ENCODE results near the gene PIK3AP1. TPM values are rescaled to one million over a fixed set of nuclear protein-coding genes. Genes with fewer than 3 reads are reported as not detected.

PIK3AP1 gene
- total and polyA plus RNA-seq, 2 of the 8 experiments (the other 6 are each of a cell fraction or from before 2014, with no cell fraction given): 1.9 to 4.5 TPM

DNA sequence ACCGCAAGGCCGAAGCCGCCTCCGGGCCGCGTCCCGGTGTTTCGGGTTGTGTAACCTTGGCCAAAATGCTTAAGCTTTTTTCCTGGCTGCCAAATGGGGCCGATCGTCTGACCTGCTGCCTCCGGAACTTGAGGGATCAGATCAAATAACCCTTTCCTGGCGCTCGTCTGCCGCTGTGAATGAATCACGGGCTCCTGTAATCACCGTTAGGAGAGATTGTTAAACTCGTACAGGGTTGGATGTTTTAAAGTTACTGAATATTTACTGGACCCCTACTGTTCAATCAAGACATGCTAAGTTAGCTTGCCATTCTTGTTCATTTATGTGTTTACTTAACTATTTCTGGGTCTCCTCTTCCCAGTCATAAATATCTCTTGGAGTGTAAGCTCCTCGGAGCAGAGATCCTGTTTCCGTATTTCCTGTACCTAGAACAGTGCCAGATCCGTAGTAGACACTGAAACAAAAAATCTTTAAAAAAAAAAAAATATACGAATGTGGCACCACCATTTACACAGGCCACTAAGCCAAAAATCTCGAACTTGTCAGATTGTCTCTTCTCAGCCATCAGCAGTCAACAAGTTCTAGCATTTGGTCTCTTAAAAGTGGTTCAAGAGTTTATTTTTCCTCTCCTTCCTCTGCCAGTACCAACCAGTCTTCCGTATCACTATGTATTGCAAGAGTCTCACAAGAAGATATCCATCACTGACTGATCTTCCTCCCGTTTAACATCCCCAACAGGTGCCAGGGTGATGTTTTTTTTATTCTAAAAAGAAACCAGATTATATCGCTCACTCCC is 132.9 kb downstream of the PIK3AP1 start:
- H3K18ac ChIP-seq (ENCODE audit: extremely low read depth, low read length): peak overlapping the region; percentile 78; the same call in 1 of the 2 replicates
- H4K20me1 ChIP-seq (replicated peaks in 1 of 2; ENCODE audit: control insufficient read depth in 1 of 2, insufficient read depth in 2 of 2, low read length in 2 of 2): peaks cover 4 to 7% of the 10 kb centered on the region in 2 experiments
- no peaks in the 10 kb centered on the region for H3K9me3 ChIP-seq (ENCODE audit: insufficient read depth in 2 of 2, low read depth in 1 of 2, low read length in 1 of 2)
- H3K4ac ChIP-seq (replicated peaks; ENCODE audit: insufficient read length, low read depth, low read length): no peak overlapping the region
- no peak overlapping the region for H2BK15ac ChIP-seq (ENCODE audit: low read length)
- H3K4me3 ChIP-seq (ENCODE audit: extremely low read depth in 1 of 4, insufficient read depth in 2 of 4, low read depth in 3 of 4, low read length in 4 of 4): peak overlapping the region; percentile 76 to 96 (median 86)
- H3K23me2 ChIP-seq (ENCODE audit: low read depth, low read length): peaks cover 4% of the 10 kb centered on the region
- H2BK5ac ChIP-seq (ENCODE audit: low read depth, low read length): 0 out of 2 replicates have a peak overlapping the region, but pooled peaks have one; percentile 60
- DNase-seq (ENCODE audit: low read depth in 1 of 2, low spot score in 2 of 2): no peak
- H3K23ac ChIP-seq (ENCODE audit: insufficient read length): no peak overlapping the region
- H3K9ac ChIP-seq (replicated peaks in 1 of 4; ENCODE audit: extremely low read depth in 1 of 4, low read depth in 3 of 4, low read length in 3 of 4): peak overlapping the region; percentile 80 to 98 (median 94)
- FAIRE-seq: no peak
- TF ChIP-seq TAF7 (optimal IDR thresholded peaks at IDR 0.05; ENCODE audit: borderline replicate concordance, low read depth, low read length) (peak; percentile 1), NRF1 (IDR thresholded peaks at IDR 0.05; ENCODE audit: low read depth, low read length) (no peak), ASH2L (IDR thresholded peaks at IDR 0.05; ENCODE audit: low read length) (peak; percentile 22), CEBPB (IDR thresholded peaks at IDR 0.05; ENCODE audit: low read depth, low read length) (no peak), RNF2 (IDR thresholded peaks at IDR 0.05; ENCODE audit: borderline replicate concordance, low read depth, low read length, missing control alignments, poor library complexity, severe bottlenecking) (no peak), SP2 (IDR thresholded peaks at IDR 0.05; ENCODE audit: low read length) (no peak), EP300 (IDR thresholded peaks at IDR 0.05; ENCODE audit: borderline replicate concordance in 1 of 2, low read depth in 2 of 2, low read length in 2 of 2) (no peak), ATF3 (IDR thresholded peaks at IDR 0.05; ENCODE audit: insufficient read depth, low read depth, low read length) (no peak)
- no peak overlapping the region for H2AK5ac ChIP-seq (ENCODE audit: low read depth, low read length)
- H3K79me1 ChIP-seq (ENCODE audit: low read depth, low read length): no peaks in the 10 kb centered on the region
- H4K91ac ChIP-seq (replicated peaks; ENCODE audit: insufficient read length, low read length): peak overlapping the region; percentile 2
- H3K79me2 ChIP-seq (ENCODE audit: control insufficient read depth in 1 of 2, insufficient read depth in 2 of 2, low read length in 2 of 2): peaks cover 11 to 41% of the 10 kb centered on the region in 2 experiments
- peak overlapping the region; percentile 96 for H3K27ac ChIP-seq (ENCODE audit: low read depth, low read length)
- no peak overlapping the region for H2BK12ac ChIP-seq (ENCODE audit: low read depth, low read length)
- H3K14ac ChIP-seq (ENCODE audit: insufficient read length): no peak overlapping the region
- H3K56ac ChIP-seq (replicated peaks; ENCODE audit: insufficient read length, low read depth, low read length): peak overlapping the region; percentile 43
- no peak overlapping the region for H2BK20ac ChIP-seq (ENCODE audit: low read length)
- WGBS, 2 experiments (ENCODE audit: extremely low coverage in 1 of 2, insufficient coverage in 1 of 2, insufficient read length in 1 of 2, insufficient replicate concordance in 2 of 2, low coverage in 1 of 2, low lambda C conversion rate in 2 of 2, missing lambda C conversion rate in 1 of 2): 21% methylated on average over 25 of the region's 25 CpGs; no CpG with 5 or more reads in 1 of the 2 experiments
- H2AFZ ChIP-seq (ENCODE audit: low read length): peak overlapping the region; percentile 75; the same call in 1 of the 2 replicates
- peak overlapping the region; percentile 8 for H4K5ac ChIP-seq (ENCODE audit: insufficient read length, low read depth, low read length)
- H2BK120ac ChIP-seq (replicated peaks; ENCODE audit: low read depth, low read length): no peak overlapping the region
- H3K4me1 ChIP-seq (replicated peaks in 1 of 4; ENCODE audit: control insufficient read depth in 3 of 4, insufficient read depth in 4 of 4, low read length in 3 of 4): peaks cover 0 to 10% (median 2%) of the 10 kb centered on the region in 4 experiments; a peak in 4 of 7 replicates
- H3K4me2 ChIP-seq (ENCODE audit: insufficient read depth in 1 of 2, low read depth in 2 of 2, low read length in 2 of 2): peak overlapping the region; percentile 77 to 95
- H3K27me3 ChIP-seq (replicated peaks in 1 of 4; ENCODE audit: control insufficient read depth in 3 of 4, extremely low read depth in 1 of 4, insufficient read depth in 3 of 4, low read length in 3 of 4): no peaks in the 10 kb centered on the region
- ChIA-PET POLR2A (ENCODE audit: partially characterized antibody) (interaction anchor here (1.1 to 1.3 kb wide), 3 partner anchors 9 to 20 kb away, joined by 3 to 5 read pairs (median 3); no protein-coding TSS in a partner anchor), CTCF (ENCODE audit: partially characterized antibody) (no interaction called here)
- H4K8ac ChIP-seq (ENCODE audit: extremely low read depth, insufficient read depth, low read length): peak overlapping the region; percentile 92; the same call in 1 of the 2 replicates
- H3K36me3 ChIP-seq (ENCODE audit: control insufficient read depth in 2 of 4, insufficient read depth in 4 of 4, low read length in 3 of 4): no peaks in the 10 kb centered on the region

All from H1 (cell line).